Gastroesophageal sphincter (tissue), 3 donors: ENCODE measurements around the gene PPM1H.

Experiments
- EP300 ChIP-seq: sonication (generic); formaldehyde crosslinking; IDR thresholded peaks from one replicate; pipeline ENCODE4 v1.6.1; 2017; ENCODE audit warnings: antibody characterized with exemption, mild to moderate bottlenecking
- POLR2A ChIP-seq, 2 donors: fragments of 450-650 bp; IDR thresholded peaks; one replicate each; pipeline ENCODE4 v1.6.1; 2017; ENCODE audit warnings: antibody characterized with exemption in 2 of 2, mild to moderate bottlenecking in 2 of 2, moderate library complexity in 1 of 2
- POLR2AphosphoS5 ChIP-seq: sonication (generic); formaldehyde crosslinking; IDR thresholded peaks from one replicate; pipeline ENCODE4 v1.6.1; 2017; ENCODE audit warnings: antibody characterized with exemption
- TF ChIP-seq, protein P1 (sequence below), 4 experiments: fragments of 200-600 bp in 2 of 4; fragments of 450-650 bp in 2 of 4; sonication (generic) in 1 of 4; IDR thresholded peaks; one replicate each; pipeline ENCODE4 v1.5.1; 2017 to 2019; ENCODE audit warnings: antibody characterized with exemption in 4 of 4, mild to moderate bottlenecking in 2 of 4, moderate library complexity in 2 of 4

DNA sequence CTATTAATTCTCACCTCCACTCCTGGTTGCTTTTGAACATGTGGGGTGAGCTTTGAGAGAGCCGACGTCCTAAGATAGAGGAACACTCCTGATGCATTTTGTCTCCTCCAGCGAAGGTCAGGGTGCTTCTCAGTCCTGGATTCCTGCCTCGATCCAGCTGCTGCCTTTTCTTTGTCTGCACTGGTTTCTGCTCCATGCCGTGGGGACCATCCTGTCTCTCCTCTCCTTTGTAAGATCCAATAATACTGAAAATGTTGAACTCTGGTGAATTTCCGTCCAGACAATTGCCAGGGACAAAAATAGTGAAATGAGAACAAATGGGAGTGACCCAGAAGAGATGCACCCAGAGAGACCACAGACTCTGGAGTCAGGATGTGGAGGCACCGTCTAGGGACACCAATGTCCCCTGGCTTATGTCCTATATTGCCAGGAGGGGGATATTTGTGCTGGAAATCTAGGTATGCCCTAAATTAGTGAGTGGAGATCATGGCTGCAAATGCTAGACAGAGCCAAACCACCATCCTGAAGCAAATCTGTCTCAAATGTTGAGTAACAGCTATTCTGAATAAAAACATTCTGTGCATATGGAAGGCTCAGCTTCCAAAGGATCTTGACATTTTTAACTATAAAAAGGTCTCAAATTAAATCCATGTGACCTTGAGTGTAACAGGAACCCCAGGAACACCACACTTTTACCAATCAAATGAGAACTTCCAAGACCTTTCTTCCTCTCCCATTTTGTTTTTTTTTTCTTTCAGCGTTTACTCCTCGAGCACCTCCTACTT lies 170.9 kb downstream of the PPM1H start:
- TF ChIP-seq, protein P1, sequence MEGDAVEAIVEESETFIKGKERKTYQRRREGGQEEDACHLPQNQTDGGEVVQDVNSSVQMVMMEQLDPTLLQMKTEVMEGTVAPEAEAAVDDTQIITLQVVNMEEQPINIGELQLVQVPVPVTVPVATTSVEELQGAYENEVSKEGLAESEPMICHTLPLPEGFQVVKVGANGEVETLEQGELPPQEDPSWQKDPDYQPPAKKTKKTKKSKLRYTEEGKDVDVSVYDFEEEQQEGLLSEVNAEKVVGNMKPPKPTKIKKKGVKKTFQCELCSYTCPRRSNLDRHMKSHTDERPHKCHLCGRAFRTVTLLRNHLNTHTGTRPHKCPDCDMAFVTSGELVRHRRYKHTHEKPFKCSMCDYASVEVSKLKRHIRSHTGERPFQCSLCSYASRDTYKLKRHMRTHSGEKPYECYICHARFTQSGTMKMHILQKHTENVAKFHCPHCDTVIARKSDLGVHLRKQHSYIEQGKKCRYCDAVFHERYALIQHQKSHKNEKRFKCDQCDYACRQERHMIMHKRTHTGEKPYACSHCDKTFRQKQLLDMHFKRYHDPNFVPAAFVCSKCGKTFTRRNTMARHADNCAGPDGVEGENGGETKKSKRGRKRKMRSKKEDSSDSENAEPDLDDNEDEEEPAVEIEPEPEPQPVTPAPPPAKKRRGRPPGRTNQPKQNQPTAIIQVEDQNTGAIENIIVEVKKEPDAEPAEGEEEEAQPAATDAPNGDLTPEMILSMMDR (IDR thresholded peaks at IDR 0.05), result no peak
- TF ChIP-seq EP300 (no peak), POLR2A (IDR thresholded peaks at IDR 0.05) (no peak), POLR2AphosphoS5 (no peak)
